Naive thymus-derived CD8-positive, alpha-beta T cell (primary cell): ENCODE results near the gene RAP2B. TPM values are rescaled to one million over a fixed set of nuclear protein-coding genes. Genes with fewer than 3 reads are reported as not detected.
A peak's percentile ranks its signal among the peaks of the same experiment; 100 is the strongest.
"Not testable (repeated sequence)": the region's sequence is repeated elsewhere in the genome, so short reads cannot be mapped to it uniquely, and the experiment has no call there.

Source experiments
- ATAC-seq, 2 donors: fragments of 150-1000 bp; cut with Tn5 transposase in 1 of 2; sonication (Bioruptor Pico), chemical (Tn5 transposase) in 1 of 2; 1 replicate in 1 of 2; 2 replicates in 1 of 2; pipeline ENCODE4 v1.10.0; 2021; ENCODE audit warnings: mild to moderate bottlenecking in 2 of 2, moderate library complexity in 2 of 2
- POLR2A ChIA-PET: fragments of 350-600 bp; sonication (Branson Sonifier 250); formaldehyde crosslinking; loops from one replicate; lab custom pipeline; 2021; ENCODE audit warnings: antibody characterized with exemption; lab: Charles Lee
- DNase-seq, 10 donors: peaks; one replicate each; pipeline versions ENCODE4 v3.0.0 to v3.0.0-alpha.2; 2020 to 2022
- H3K27ac Mint-ChIP-seq, 10 donors: one replicate each; pipeline ENCODE4 v1.8.0; 2020 to 2022; ENCODE audit warnings: mild to moderate bottlenecking in 10 of 10, mixed read lengths in 10 of 10, moderate library complexity in 4 of 10, inconsistent platforms in 1 of 10
- H3K27me3 Mint-ChIP-seq, 5 donors: one replicate each; pipeline ENCODE4 v1.8.0; 2021 to 2022; ENCODE audit warnings: mixed read lengths in 5 of 5
- H3K36me3 Mint-ChIP-seq, 3 donors: one replicate each; pipeline ENCODE4 v1.8.0; 2020 to 2022; ENCODE audit warnings: mixed read lengths in 3 of 3, mild to moderate bottlenecking in 2 of 3, inconsistent platforms in 1 of 3
- H3K4me1 Mint-ChIP-seq, 4 donors: one replicate each; pipeline ENCODE4 v1.8.0; 2021 to 2022; ENCODE audit warnings: mixed read lengths in 4 of 4
- H3K4me3 Mint-ChIP-seq, 10 donors: one replicate each; pipeline ENCODE4 v1.8.0; 2020 to 2022; ENCODE audit warnings: mild to moderate bottlenecking in 10 of 10, mixed read lengths in 10 of 10, moderate library complexity in 6 of 10, inconsistent platforms in 1 of 10
- H3K9me3 Mint-ChIP-seq, 9 donors: one replicate each; pipeline ENCODE4 v1.8.0; 2020 to 2022; ENCODE audit warnings: mixed read lengths in 9 of 9, mild to moderate bottlenecking in 3 of 9, inconsistent platforms in 1 of 9, moderate library complexity in 1 of 9
- polyA plus RNA-seq, 3 donors: library from polyadenylated mRNA; unstranded; fragments of 300-500 nt; fragmentation: Illumina TruSeq; gene quantifications; one replicate each; pipeline ENCODE4 v1.2.3, GENCODE V29; 2021
- total RNA-seq, 8 experiments: library from RNA in 2 of 8; stranded (reverse) in 2 of 8; gene quantifications; one replicate each; pipeline ENCODE4 v1.2.3 and lab custom pipeline; 2021 to 2026

The RAP2B gene
- 10 to 100 TPM; 24.8 to 26.0 TPM for total RNA-seq
- polyA plus RNA-seq = 10 to 100 TPM; 11.5 to 13.3 (median 11.9) TPM
- total RNA-seq (lab: John Stamatoyannopoulos, UW) = 49.3 to 143 (median 56.9) reads per million in 6 experiments

- peaks cover 36 to 47% (median 41%) of the 10 kb centered on the region in 4 donors for H3K4me1 Mint-ChIP-seq
These were observed at the start of gene RAP2B for GRCh38 chr3:153161714-153162512. RAP2B (plus strand) TSS chr3:153162226; CDS start chr3:153162694, 468 bp downstream.

GRCh38 chr3:153113541-153113940 lies 48.5 kb upstream of the RAP2B start:
- no peaks in the 10 kb centered on the region for H3K36me3 Mint-ChIP-seq
- no peak overlapping the region for H3K27ac Mint-ChIP-seq
- no peak for DNase-seq
- H3K27me3 Mint-ChIP-seq = peaks cover 0 to 4% (median 0%) of the 10 kb centered on the region in 5 donors
- H3K4me1 Mint-ChIP-seq = no peaks in the 10 kb centered on the region
- peaks cover 0 to 3% (median 0%) of the 10 kb centered on the region in 9 donors for H3K9me3 Mint-ChIP-seq
- POLR2A ChIA-PET = no interaction called here
- no peak for ATAC-seq
- no peak overlapping the region for H3K4me3 Mint-ChIP-seq

More at GRCh38 chr3:153161714-153162512, at the start of gene RAP2B:
- peaks cover 0 to 2% (median 0%) of the 10 kb centered on the region in 3 donors for H3K36me3 Mint-ChIP-seq
- ATAC-seq (peak; percentile 51 to 65), DNase-seq (peak; percentile 81 to 96 (median 90))
- POLR2A ChIA-PET = interaction anchor here (0.9 to 5.9 kb wide), 17 partner anchors 10 to 469 kb away, joined by 3 to 67 read pairs (median 7); no protein-coding TSS in a partner anchor
- peak within 1 kb of the TSS; percentile 94 to 98 (median 97) for H3K27ac Mint-ChIP-seq
- no peaks in the 10 kb centered on the region for H3K9me3 Mint-ChIP-seq
- peak within 1 kb of the TSS; percentile 96 to 100 (median 99) for H3K4me3 Mint-ChIP-seq
- H3K27me3 Mint-ChIP-seq = no peaks in the 10 kb centered on the region

GRCh38 chr3:153114270-153114669 lies 47.8 kb upstream of the RAP2B start:
- H3K9me3 Mint-ChIP-seq, DNase-seq, ATAC-seq, H3K4me3 Mint-ChIP-seq, H3K4me1 Mint-ChIP-seq, H3K36me3 Mint-ChIP-seq, H3K27ac Mint-ChIP-seq, H3K27me3 Mint-ChIP-seq, POLR2A ChIA-PET: not testable (repeated sequence)

GRCh38 chr3:153115326-153115725 lies 46.7 kb upstream of the RAP2B start:
- no peak overlapping the region for H3K27ac Mint-ChIP-seq
- H3K4me1 Mint-ChIP-seq = no peaks in the 10 kb centered on the region
- peaks cover 0 to 4% (median 0%) of the 10 kb centered on the region in 5 donors for H3K27me3 Mint-ChIP-seq
- POLR2A ChIA-PET = no interaction called here
- DNase-seq (no peak), ATAC-seq (no peak)
- H3K9me3 Mint-ChIP-seq = peaks cover 0 to 3% (median 0%) of the 10 kb centered on the region in 9 donors
- H3K4me3 Mint-ChIP-seq = no peak overlapping the region
- H3K36me3 Mint-ChIP-seq = no peaks in the 10 kb centered on the region

- DNase-seq (no peak), ATAC-seq (no peak)
- Mint-ChIP-seq H3K4me3 (no peak overlapping the region), H3K4me1 (peaks cover 0 to 16% (median 0%) of the 10 kb centered on the region in 4 donors), H3K9me3 (peaks cover 0 to 15% (median 4%) of the 10 kb centered on the region in 9 donors), H3K27me3 (peaks cover 0 to 4% (median 0%) of the 10 kb centered on the region in 5 donors), H3K36me3 (peaks cover 0 to 21% (median 0%) of the 10 kb centered on the region in 3 donors), H3K27ac (no peak overlapping the region)
- POLR2A ChIA-PET = no interaction called here
These were observed 34.2 kb upstream of the RAP2B start for GRCh38 chr3:153127788-153128187.

GRCh38 chr3:153129426-153129825 lies 32.6 kb upstream of the RAP2B start:
- H3K4me1 Mint-ChIP-seq = peaks cover 0 to 16% (median 0%) of the 10 kb centered on the region in 4 donors
- POLR2A ChIA-PET = no interaction called here
- H3K27ac Mint-ChIP-seq = no peak overlapping the region
- H3K36me3 Mint-ChIP-seq = peaks cover 0 to 14% (median 0%) of the 10 kb centered on the region in 3 donors
- no peak overlapping the region for H3K4me3 Mint-ChIP-seq
- H3K9me3 Mint-ChIP-seq = peaks cover 0 to 8% (median 4%) of the 10 kb centered on the region in 9 donors
- H3K27me3 Mint-ChIP-seq = peaks cover 0 to 4% (median 0%) of the 10 kb centered on the region in 5 donors
- ATAC-seq (no peak), DNase-seq (no peak)

GRCh38 chr3:153129866-153130265 lies 32.2 kb upstream of the RAP2B start:
- Mint-ChIP-seq H3K27me3 (peaks cover 0 to 4% (median 0%) of the 10 kb centered on the region in 5 donors), H3K4me3 (no peak overlapping the region), H3K4me1 (peaks cover 0 to 16% (median 0%) of the 10 kb centered on the region in 4 donors), H3K27ac (no peak overlapping the region), H3K36me3 (peaks cover 0 to 14% (median 0%) of the 10 kb centered on the region in 3 donors), H3K9me3 (peaks cover 0 to 8% (median 4%) of the 10 kb centered on the region in 9 donors)
- DNase-seq = no peak
- no peak for ATAC-seq
- POLR2A ChIA-PET = no interaction called here

- ATAC-seq = no peak
- no peak overlapping the region for H3K27ac Mint-ChIP-seq
- H3K27me3 Mint-ChIP-seq = peaks cover 0 to 4% (median 0%) of the 10 kb centered on the region in 5 donors
- peaks cover 0 to 11% (median 0%) of the 10 kb centered on the region in 3 donors for H3K36me3 Mint-ChIP-seq
- no peak overlapping the region for H3K4me3 Mint-ChIP-seq
- peaks cover 0 to 16% (median 0%) of the 10 kb centered on the region in 4 donors for H3K4me1 Mint-ChIP-seq
- no peak for DNase-seq
- H3K9me3 Mint-ChIP-seq = peaks cover 0 to 4% (median 0%) of the 10 kb centered on the region in 9 donors
- POLR2A ChIA-PET = interaction anchor here (0.7 kb wide), 1 partner anchor 32 kb away, joined by 3 read pairs; no protein-coding TSS in a partner anchor
These were observed 31.6 kb upstream of the RAP2B start for GRCh38 chr3:153130312-153130977.

- Mint-ChIP-seq H3K27me3 (peaks cover 0 to 1% (median 0%) of the 10 kb centered on the region in 5 donors), H3K36me3 (no peaks in the 10 kb centered on the region), H3K27ac (no peak overlapping the region), H3K4me1 (peaks cover 0 to 14% (median 0%) of the 10 kb centered on the region in 4 donors), H3K4me3 (no peak overlapping the region), H3K9me3 (no peaks in the 10 kb centered on the region)
- POLR2A ChIA-PET = no interaction called here
- DNase-seq = no peak
- no peak for ATAC-seq
These were observed 24.4 kb upstream of the RAP2B start for GRCh38 chr3:153137626-153138025.

GRCh38 chr3:153138276-153139210 lies 23.5 kb upstream of the RAP2B start:
- DNase-seq = no peak
- H3K36me3 Mint-ChIP-seq = no peaks in the 10 kb centered on the region
- H3K4me3 Mint-ChIP-seq = no peak overlapping the region
- POLR2A ChIA-PET = no interaction called here
- peaks cover 0 to 1% (median 0%) of the 10 kb centered on the region in 5 donors for H3K27me3 Mint-ChIP-seq
- H3K4me1 Mint-ChIP-seq = peaks cover 0 to 14% (median 0%) of the 10 kb centered on the region in 4 donors
- ATAC-seq = no peak
- H3K27ac Mint-ChIP-seq = no peak overlapping the region
- H3K9me3 Mint-ChIP-seq = no peaks in the 10 kb centered on the region

- Mint-ChIP-seq H3K27ac (no peak overlapping the region), H3K36me3 (no peaks in the 10 kb centered on the region), H3K4me3 (no peak overlapping the region), H3K4me1 (peaks cover 0 to 17% (median 0%) of the 10 kb centered on the region in 4 donors), H3K9me3 (no peaks in the 10 kb centered on the region), H3K27me3 (peaks cover 0 to 1% (median 0%) of the 10 kb centered on the region in 5 donors)
- ATAC-seq (no peak), DNase-seq (no peak)
- POLR2A ChIA-PET = no interaction called here
These were observed 19.1 kb upstream of the RAP2B start for GRCh38 chr3:153142961-153143360.

GRCh38 chr3:153144071-153144470 lies 18.0 kb upstream of the RAP2B start:
- H3K9me3 Mint-ChIP-seq = peaks cover 0 to 9% (median 0%) of the 10 kb centered on the region in 9 donors
- POLR2A ChIA-PET = no interaction called here
- peaks cover 0 to 11% (median 0%) of the 10 kb centered on the region in 4 donors for H3K4me1 Mint-ChIP-seq
- H3K36me3 Mint-ChIP-seq = no peaks in the 10 kb centered on the region
- peaks cover 0 to 1% (median 0%) of the 10 kb centered on the region in 5 donors for H3K27me3 Mint-ChIP-seq
- H3K27ac Mint-ChIP-seq = no peak overlapping the region
- no peak overlapping the region for H3K4me3 Mint-ChIP-seq
- ATAC-seq (no peak), DNase-seq (no peak)
